ENCODE measurements around the gene PARP12. TPM values are rescaled to one million over a fixed set of nuclear protein-coding genes. Genes with fewer than 3 reads are reported as not detected.

The PARP12 gene
- total RNA-seq, 1 donor from 2014 or later = 2.9 TPM

- Mint-ChIP-seq H3K9me3 (no peaks in the 10 kb centered on the region), H3K36me3 (ENCODE audit: low read depth) (no peaks in the 10 kb centered on the region), H3K27ac (ENCODE audit: unreplicated experiment) (no peak overlapping the region), H3K27me3 (ENCODE audit: low read depth) (peaks cover 2% of the 10 kb centered on the region), H3K4me1 (no peaks in the 10 kb centered on the region), H3K4me3 (no peak overlapping the region)
- TF ChIP-seq, protein P1, sequence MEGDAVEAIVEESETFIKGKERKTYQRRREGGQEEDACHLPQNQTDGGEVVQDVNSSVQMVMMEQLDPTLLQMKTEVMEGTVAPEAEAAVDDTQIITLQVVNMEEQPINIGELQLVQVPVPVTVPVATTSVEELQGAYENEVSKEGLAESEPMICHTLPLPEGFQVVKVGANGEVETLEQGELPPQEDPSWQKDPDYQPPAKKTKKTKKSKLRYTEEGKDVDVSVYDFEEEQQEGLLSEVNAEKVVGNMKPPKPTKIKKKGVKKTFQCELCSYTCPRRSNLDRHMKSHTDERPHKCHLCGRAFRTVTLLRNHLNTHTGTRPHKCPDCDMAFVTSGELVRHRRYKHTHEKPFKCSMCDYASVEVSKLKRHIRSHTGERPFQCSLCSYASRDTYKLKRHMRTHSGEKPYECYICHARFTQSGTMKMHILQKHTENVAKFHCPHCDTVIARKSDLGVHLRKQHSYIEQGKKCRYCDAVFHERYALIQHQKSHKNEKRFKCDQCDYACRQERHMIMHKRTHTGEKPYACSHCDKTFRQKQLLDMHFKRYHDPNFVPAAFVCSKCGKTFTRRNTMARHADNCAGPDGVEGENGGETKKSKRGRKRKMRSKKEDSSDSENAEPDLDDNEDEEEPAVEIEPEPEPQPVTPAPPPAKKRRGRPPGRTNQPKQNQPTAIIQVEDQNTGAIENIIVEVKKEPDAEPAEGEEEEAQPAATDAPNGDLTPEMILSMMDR (conservative IDR thresholded peaks at IDR 0.05) = no peak
- no peak for DNase-seq (ENCODE audit: low read depth, low spot score)
These were observed 43.6 kb downstream of the PARP12 start for GRCh38 chr7:140019172-140019571.

DNA sequence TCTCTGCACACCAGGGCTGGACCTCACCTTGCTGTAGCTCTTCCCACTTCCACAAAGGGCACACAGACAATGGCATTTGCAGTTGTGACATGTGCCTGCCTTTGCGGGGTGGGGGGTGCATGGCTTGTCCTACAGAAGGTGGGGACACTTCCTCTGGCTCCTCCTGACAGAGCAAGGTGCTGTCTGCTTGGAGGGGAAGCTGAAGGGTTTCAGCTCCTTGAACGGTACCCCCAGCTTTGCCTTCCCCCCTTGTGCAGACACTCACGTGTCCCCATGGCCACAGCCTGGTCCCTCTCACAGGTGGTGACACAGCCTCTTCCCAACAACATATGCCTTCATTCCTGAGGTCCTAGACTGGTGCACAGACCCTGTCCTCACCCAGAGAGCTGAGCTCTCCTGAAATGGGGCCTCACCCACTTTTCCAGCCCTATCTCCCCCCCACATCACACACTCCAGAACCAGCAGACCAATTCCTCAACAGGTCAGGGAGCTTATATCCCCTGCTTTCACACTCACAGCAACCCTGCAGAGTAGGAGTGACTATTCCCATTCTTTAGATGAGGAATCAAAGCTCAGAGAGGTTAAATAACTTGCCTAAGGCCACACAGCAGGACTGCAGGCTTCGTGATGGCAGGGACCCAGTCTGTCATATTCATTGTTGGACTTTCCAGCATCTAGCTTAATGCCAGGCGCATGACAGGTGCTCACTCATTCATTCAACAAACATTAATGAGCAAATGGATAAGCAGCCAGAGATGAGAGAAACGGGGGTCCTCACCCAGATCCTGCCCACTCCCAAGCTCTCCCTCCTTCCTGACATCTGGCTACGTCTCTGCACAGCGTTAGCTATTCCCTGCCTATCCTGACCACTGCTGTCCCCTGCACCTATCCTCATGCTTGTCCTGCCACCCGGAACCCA, 44.4 kb downstream of the PARP12 start:
- no peak overlapping the region for H3K27ac Mint-ChIP-seq (ENCODE audit: unreplicated experiment)
- TF ChIP-seq, protein P1 (conservative IDR thresholded peaks at IDR 0.05) = no peak
- no peaks in the 10 kb centered on the region for H3K9me3 Mint-ChIP-seq
- H3K4me1 Mint-ChIP-seq = no peaks in the 10 kb centered on the region
- H3K27me3 Mint-ChIP-seq (ENCODE audit: low read depth) = peaks cover 8% of the 10 kb centered on the region
- no peak overlapping the region for H3K4me3 Mint-ChIP-seq
- DNase-seq (ENCODE audit: low read depth, low spot score) = no peak
- H3K36me3 Mint-ChIP-seq (ENCODE audit: low read depth) = no peaks in the 10 kb centered on the region

DNA sequence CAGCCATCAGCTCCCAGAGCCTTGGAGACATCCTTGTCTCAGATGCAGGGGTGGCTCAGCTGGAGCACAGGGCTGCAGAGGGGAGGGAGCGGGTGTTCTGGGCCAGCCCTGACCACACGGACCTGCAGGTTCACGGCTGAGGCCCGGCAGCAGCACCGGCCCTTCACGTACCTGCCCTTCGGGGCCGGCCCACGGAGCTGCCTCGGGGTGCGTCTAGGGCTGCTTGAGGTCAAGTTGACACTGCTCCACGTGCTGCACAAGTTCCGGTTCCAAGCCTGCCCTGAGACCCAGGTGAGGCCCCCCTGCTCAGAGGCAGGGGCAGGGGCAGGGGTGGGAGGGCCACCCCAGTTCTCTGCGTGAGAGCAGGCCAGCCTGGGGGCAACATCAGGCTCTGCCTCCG, 45.2 kb downstream of the PARP12 start:
- TF ChIP-seq, protein P1 (conservative IDR thresholded peaks at IDR 0.05) = no peak
- Mint-ChIP-seq H3K27ac (ENCODE audit: unreplicated experiment) (no peak overlapping the region), H3K36me3 (ENCODE audit: low read depth) (no peaks in the 10 kb centered on the region), H3K9me3 (no peaks in the 10 kb centered on the region), H3K4me1 (no peaks in the 10 kb centered on the region), H3K27me3 (ENCODE audit: low read depth) (peaks cover 13% of the 10 kb centered on the region), H3K4me3 (no peak overlapping the region)
- no peak for DNase-seq (ENCODE audit: low read depth, low spot score)

GRCh38 chr7:140017034-140017433, 45.7 kb downstream of the PARP12 start:
- DNase-seq (ENCODE audit: low read depth, low spot score) = no peak
- no peaks in the 10 kb centered on the region for H3K9me3 Mint-ChIP-seq
- no peak overlapping the region for H3K4me3 Mint-ChIP-seq
- H3K4me1 Mint-ChIP-seq = no peaks in the 10 kb centered on the region
- H3K27ac Mint-ChIP-seq (ENCODE audit: unreplicated experiment) = no peak overlapping the region
- H3K27me3 Mint-ChIP-seq (ENCODE audit: low read depth) = peaks cover 16% of the 10 kb centered on the region
- TF ChIP-seq, protein P1 (conservative IDR thresholded peaks at IDR 0.05) = no peak
- H3K36me3 Mint-ChIP-seq (ENCODE audit: low read depth) = no peaks in the 10 kb centered on the region

- no peaks in the 10 kb centered on the region for H3K9me3 Mint-ChIP-seq
- TF ChIP-seq, protein P1 (conservative IDR thresholded peaks at IDR 0.05) = no peak
- no peaks in the 10 kb centered on the region for H3K4me1 Mint-ChIP-seq
- peaks cover 21% of the 10 kb centered on the region for H3K27me3 Mint-ChIP-seq (ENCODE audit: low read depth)
- no peak for DNase-seq (ENCODE audit: low read depth, low spot score)
- no peaks in the 10 kb centered on the region for H3K36me3 Mint-ChIP-seq (ENCODE audit: low read depth)
- no peak overlapping the region for H3K4me3 Mint-ChIP-seq
- no peak overlapping the region for H3K27ac Mint-ChIP-seq (ENCODE audit: unreplicated experiment)
These were observed 46.2 kb downstream of the PARP12 start for GRCh38 chr7:140016540-140016939.
